Measurements from ENCODE around the gene F2R. TPM values are rescaled to one million over a fixed set of nuclear protein-coding genes. Genes with fewer than 3 reads are reported as not detected.

F2R gene
- total and polyA plus RNA-seq, 4 donors: 4.2 to 31.8 (median 13.7) TPM

DNA sequence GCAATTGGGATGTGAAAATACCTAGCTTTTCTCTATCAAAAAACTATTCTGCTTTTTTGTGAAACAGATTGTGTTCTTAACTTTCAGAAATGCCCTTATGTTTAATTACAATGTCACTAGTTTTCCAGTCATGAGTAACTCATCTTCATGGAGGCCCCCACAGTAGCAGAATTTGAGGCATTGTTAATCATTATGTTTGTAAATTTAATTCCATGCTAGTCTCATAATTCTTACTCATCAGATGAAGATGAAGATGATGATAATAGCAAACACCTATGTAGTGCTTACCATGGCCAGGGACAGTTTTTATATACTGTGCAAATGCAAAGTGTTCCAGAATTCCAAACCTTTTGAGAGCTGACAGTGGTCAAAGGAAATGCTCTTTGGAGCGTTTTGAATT is 27.7 kb upstream of the F2R start:
- Histone ChIP-seq H3K9ac (ENCODE audit: insufficient read depth in 1 of 2, low read length in 2 of 2) (no peak overlapping the region), H3K9me3 (ENCODE audit: control insufficient read depth in 4 of 4, insufficient read depth in 3 of 4, low read length in 3 of 4) (peaks cover 0 to 2% (median 0%) of the 10 kb centered on the region in 4 donors), H3K27ac (ENCODE audit: low read depth in 1 of 2, low read length in 1 of 2) (no peak overlapping the region), H3K36me3 (ENCODE audit: control insufficient read depth in 4 of 4, insufficient read depth in 4 of 4, low read length in 4 of 4) (no peaks in the 10 kb centered on the region), H3K27me3 (ENCODE audit: control insufficient read depth in 3 of 3, insufficient read depth in 3 of 3, low read length in 2 of 3) (no peaks in the 10 kb centered on the region), H3K4me1 (ENCODE audit: control insufficient read depth in 5 of 5, insufficient read depth in 5 of 5, low read length in 5 of 5) (peaks cover 0 to 15% (median 4%) of the 10 kb centered on the region in 5 donors), H3K4me3 (no peak overlapping the region)
- 97 to 99% methylated on average over 1 of the region's 1 CpG for WGBS, 2 donors
- DNase-seq: no peak
- ATAC-seq (ENCODE audit: insufficient read depth, low FRiP score): no peak
- TF ChIP-seq, protein P1, sequence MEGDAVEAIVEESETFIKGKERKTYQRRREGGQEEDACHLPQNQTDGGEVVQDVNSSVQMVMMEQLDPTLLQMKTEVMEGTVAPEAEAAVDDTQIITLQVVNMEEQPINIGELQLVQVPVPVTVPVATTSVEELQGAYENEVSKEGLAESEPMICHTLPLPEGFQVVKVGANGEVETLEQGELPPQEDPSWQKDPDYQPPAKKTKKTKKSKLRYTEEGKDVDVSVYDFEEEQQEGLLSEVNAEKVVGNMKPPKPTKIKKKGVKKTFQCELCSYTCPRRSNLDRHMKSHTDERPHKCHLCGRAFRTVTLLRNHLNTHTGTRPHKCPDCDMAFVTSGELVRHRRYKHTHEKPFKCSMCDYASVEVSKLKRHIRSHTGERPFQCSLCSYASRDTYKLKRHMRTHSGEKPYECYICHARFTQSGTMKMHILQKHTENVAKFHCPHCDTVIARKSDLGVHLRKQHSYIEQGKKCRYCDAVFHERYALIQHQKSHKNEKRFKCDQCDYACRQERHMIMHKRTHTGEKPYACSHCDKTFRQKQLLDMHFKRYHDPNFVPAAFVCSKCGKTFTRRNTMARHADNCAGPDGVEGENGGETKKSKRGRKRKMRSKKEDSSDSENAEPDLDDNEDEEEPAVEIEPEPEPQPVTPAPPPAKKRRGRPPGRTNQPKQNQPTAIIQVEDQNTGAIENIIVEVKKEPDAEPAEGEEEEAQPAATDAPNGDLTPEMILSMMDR (IDR thresholded peaks at IDR 0.05; ENCODE audit: control extremely low read depth, extremely low read depth): no peak

DNA sequence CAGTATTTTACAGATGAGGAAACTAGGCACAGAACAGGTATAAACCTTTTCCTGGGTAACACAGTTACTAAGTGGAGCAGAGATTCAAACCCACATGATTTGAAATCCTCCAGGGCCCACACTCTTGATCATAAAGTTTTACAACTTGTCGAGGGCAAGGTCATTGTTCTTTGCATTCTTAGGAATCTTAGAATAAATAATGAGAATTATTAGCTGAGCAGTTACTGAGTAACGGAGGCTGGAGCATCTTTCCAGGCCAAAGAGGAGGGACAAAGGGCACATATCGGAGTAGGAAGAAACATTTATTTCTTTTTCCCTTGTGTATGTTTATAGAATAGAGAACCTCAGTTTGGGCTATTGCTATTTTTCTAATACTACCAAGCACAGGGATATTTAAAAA is 27.1 kb upstream of the F2R start:
- H3K4me1 ChIP-seq (ENCODE audit: control insufficient read depth in 5 of 5, insufficient read depth in 5 of 5, low read length in 5 of 5): peaks cover 0 to 15% (median 4%) of the 10 kb centered on the region in 5 donors
- H3K27me3 ChIP-seq (ENCODE audit: control insufficient read depth in 3 of 3, insufficient read depth in 3 of 3, low read length in 2 of 3): no peaks in the 10 kb centered on the region
- peaks cover 0 to 2% (median 0%) of the 10 kb centered on the region in 4 donors for H3K9me3 ChIP-seq (ENCODE audit: control insufficient read depth in 4 of 4, insufficient read depth in 3 of 4, low read length in 3 of 4)
- 83 to 91% methylated on average over 3 of the region's 3 CpGs for WGBS, 2 donors
- ATAC-seq (ENCODE audit: insufficient read depth, low FRiP score) (no peak), DNase-seq (no peak)
- no peaks in the 10 kb centered on the region for H3K36me3 ChIP-seq (ENCODE audit: control insufficient read depth in 4 of 4, insufficient read depth in 4 of 4, low read length in 4 of 4)
- TF ChIP-seq, protein P1 (IDR thresholded peaks at IDR 0.05; ENCODE audit: control extremely low read depth, extremely low read depth): no peak
- no peak overlapping the region for H3K27ac ChIP-seq (ENCODE audit: low read depth in 1 of 2, low read length in 1 of 2)
- H3K9ac ChIP-seq (ENCODE audit: insufficient read depth in 1 of 2, low read length in 2 of 2): no peak overlapping the region
- H3K4me3 ChIP-seq: no peak overlapping the region

DNA sequence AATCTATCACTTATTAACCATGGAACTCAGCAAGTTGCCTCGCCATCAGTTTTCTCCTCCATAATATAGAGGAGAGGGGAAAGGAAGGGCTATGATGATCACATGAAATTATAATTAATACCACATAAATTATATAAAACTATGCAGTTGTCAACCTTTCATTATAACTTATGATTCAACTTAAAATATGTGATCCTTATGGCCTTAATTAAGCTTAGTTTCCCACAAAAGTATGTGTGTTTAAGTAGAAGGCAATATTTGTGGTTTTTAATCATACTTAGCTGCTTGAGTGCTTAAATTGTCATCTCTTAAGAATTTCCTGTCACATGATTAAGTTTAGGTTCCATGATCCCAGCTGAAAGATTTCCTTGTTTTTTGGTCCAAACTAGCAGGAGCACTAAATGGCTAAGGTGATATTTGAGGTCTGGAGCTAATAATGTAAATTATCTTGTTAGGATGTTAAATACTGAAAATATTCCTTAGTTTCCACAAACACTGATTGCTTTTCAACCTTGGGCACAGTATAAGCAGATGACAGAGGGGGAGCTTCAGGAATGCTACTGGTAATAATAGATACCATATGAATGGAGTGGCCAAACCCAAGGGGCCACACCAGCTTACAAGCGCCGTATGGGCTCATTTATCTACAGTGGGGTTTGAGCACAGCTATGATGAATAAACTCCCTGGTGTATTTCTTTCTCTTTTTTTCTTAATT is 26.4 kb upstream of the F2R start:
- peaks cover 0 to 2% (median 0%) of the 10 kb centered on the region in 4 donors for H3K9me3 ChIP-seq (ENCODE audit: control insufficient read depth in 4 of 4, insufficient read depth in 3 of 4, low read length in 3 of 4)
- ATAC-seq (ENCODE audit: insufficient read depth, low FRiP score) (no peak), DNase-seq (peak in 1 of 3 donors; percentile 13)
- H3K36me3 ChIP-seq (ENCODE audit: control insufficient read depth in 4 of 4, insufficient read depth in 4 of 4, low read length in 4 of 4): no peaks in the 10 kb centered on the region
- H3K4me1 ChIP-seq (ENCODE audit: control insufficient read depth in 5 of 5, insufficient read depth in 5 of 5, low read length in 5 of 5): peaks cover 0 to 15% (median 4%) of the 10 kb centered on the region in 5 donors
- peak overlapping the region in 1 of 2 donors; percentile 27 for H3K27ac ChIP-seq (ENCODE audit: low read depth in 1 of 2, low read length in 1 of 2)
- WGBS, 2 donors: 96 to 99% methylated on average over 3 of the region's 3 CpGs
- TF ChIP-seq, protein P1 (IDR thresholded peaks at IDR 0.05; ENCODE audit: control extremely low read depth, extremely low read depth): no peak
- H3K4me3 ChIP-seq: no peak overlapping the region
- H3K9ac ChIP-seq (ENCODE audit: insufficient read depth in 1 of 2, low read length in 2 of 2): no peak overlapping the region
- no peaks in the 10 kb centered on the region for H3K27me3 ChIP-seq (ENCODE audit: control insufficient read depth in 3 of 3, insufficient read depth in 3 of 3, low read length in 2 of 3)

Measured in lung (tissue), 12 donors.